GM18526 (cell line): ENCODE measurements around the gene TRHDE.

Experiments used
- POLR2A ChIP-seq: IDR thresholded peaks from 3 replicates; pipeline ENCODE4 v1.6.1; 2011; ENCODE audit not compliant: insufficient read length; ENCODE audit errors: extremely low read depth

Gene TRHDE

DNA sequence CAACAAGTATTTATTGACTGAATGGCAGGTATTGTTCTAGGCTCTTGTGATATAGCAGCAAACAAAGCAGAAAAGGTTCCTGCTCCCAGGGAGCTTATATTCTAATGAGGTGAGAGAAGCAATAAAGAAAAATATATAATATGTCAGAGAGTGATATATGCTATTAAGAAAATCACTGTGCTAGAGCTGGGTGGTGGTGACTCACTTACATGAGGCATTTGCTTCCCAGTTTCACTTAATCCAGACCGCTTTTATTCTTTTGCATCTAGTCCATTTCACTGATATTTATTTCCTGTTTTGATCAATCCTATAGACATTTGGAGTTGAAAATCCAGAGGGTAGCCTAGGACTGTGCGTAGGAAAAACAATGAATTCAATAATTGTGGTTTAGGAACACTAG lies 17.5 kb downstream of the TRHDE start:
- TF ChIP-seq POLR2A, result no peak

DNA sequence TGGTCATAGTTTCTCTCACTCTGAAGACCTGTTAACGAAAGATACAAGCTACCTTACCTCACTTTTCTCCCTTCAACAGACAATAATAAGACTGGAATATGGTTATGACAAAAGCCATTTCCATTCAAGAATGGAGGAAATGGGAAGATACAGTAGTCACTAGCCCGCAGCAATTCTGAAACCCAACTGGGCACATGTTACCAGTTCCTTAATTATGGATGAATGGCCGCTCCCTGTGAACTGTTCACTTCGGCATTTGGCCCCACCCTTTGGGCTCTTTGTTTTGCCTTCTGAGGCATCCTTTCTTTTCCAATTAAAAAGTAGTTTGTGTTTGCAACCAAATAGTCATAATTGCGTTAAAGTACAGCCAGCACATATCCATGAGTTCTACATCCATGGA lies 19.0 kb downstream of the TRHDE start:
- TF ChIP-seq POLR2A, result no peak

DNA sequence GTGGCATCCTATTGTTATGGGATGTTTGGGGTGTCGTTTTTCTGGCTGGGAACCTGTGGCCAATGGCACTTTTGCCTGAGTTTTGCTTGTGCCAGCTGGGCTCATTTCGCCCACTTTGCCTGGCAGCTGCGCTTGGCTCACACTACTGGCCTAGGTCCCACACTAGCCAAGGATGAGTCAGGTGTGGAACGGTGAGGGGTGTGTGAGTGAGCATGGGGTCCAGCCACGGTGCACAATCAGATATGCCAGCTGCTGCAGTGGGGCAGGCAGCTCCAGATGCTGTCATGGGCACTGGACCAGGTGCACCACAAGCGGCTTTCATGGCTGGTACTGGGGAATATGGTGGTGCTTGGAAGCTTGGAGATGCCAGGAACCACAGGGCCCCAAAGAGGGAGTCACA lies 21.5 kb downstream of the TRHDE start:
- TF ChIP-seq POLR2A, result no peak

DNA sequence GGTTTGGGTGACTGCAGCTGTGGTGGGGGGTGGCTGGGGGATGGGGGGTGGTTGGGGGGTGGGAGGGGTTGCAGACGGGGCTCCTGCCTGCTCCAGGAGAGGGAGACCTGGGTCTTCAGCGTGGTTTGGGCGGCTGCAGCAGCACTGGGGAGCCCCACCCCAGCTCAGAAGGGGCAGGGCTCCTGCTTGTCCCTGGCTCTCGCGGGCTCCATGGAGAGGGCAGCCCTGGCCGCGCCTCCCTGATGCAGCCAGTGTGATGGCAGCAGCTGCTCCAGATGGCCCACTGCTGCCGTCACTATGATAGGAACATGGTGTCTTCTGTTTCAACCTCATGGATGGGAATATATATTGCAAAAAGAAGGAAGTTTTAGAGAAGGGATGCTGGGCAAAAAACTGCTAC lies 22.9 kb downstream of the TRHDE start:
- TF ChIP-seq POLR2A, result no peak

DNA sequence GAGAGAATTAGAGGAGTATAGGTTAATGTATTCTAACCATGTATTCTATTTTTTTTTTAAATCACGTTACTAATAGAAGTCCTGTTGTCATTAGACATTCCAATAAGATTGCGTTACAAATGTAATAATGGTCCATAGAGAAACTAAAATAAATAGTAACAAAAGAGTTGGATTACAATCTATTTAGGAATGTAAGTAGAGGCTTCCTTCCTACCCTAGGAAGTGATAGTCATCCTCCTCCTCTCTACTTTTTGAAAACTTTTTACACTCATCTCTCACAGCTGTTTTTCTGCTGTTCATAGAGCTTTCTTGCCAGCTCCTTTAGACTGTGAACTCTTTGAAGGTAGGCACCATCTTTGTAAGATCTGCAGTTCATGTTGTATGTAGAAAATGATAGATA lies 23.6 kb downstream of the TRHDE start:
- TF ChIP-seq POLR2A, result no peak

DNA sequence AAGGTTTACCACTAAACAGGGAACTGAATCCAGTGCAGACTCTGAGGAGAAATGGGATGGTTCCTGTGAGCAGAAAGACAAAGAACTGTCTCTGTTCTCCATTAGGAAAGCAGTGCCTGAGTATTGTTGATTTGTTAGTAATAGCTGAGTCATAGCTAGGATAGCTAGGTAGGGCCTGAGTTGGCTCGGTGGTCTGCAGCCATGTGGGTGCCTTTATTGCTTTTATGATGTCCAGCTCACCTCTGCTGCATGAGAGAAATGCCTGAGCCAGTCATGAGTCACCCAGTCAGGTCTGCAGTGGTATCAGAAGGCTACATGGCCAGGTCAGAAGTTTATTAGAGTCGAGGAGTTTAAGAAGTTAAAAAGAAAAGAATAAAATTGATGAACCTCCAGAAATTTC lies 24.2 kb downstream of the TRHDE start:
- no peak for TF ChIP-seq POLR2A

DNA sequence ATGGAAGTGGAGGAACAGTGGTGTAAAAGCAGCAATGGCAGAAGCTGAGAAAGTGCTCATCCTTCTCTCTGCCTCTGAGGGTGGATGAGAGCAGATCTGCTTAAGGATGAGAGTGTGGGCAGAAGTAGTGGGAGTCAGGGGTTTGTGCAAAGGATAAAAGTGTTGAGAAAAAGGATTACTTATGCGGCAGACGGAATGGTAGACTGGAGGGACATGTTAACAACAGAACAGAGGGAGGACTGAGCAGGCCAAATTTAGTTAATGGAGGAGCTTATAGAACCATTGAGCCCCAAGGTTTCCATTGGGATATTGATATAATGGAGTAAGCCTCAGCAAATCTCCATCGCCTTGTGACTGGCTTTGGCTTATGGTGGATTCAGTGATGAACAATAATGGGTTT lies 25.5 kb downstream of the TRHDE start:
- TF ChIP-seq POLR2A, result no peak

DNA sequence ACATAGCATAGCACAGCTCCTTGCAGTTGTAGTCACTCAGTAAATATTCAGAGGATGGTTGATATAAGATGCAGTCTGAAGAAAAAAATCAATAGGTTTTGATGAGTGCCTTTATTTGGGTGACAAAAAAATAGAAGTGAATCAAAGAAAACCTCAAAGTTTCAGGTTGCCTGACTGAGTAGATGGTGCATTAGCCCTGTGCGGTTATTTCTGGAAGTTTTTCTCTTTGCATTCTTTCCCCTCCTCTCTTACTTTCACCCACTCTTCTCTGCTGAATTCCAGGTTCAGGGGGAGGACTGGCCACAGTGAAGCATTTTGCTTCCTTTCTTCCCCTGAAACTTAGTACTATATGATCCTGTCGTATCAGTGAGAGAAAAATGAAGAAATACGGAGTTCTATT lies 28.6 kb downstream of the TRHDE start:
- TF ChIP-seq POLR2A, result no peak

DNA sequence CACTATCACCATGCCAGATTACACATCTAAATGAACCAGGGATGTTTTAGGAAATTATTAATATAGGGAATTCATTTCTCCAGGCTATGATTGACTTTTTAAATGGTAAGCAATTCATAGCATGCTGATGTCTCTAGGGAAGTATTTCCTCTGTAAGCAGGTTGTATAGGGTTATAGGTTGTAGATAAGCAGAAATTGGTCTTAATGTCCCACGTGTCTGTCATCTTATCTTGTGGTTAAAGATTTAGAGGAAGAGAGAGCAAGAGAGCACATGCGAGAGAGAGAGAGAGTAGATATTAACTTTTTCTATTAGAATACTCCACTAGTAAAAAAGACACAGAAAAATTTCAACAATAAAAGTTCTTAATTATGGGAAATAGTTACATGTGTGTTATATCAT lies 32.6 kb downstream of the TRHDE start:
- no peak for TF ChIP-seq POLR2A

DNA sequence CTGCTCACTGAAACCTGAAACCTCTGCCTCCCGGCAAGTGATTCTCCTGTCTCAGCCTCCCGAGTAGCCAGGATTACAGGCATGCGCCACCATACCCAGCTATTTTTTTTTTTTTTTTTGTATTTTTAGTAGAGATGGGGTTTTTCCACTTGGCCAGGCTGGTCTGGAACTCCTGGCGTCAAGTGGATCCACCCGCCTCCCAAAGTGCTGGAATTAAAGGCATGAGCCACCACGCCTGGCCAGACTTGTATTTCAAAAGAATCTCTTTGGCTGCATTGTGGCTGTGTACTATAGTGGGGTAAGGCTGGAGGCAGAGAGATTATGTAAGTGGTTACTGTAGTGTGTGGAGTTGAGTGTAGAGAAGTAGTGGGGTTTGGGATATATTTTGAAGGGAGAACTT lies 35.1 kb downstream of the TRHDE start:
- TF ChIP-seq POLR2A, result no peak

DNA sequence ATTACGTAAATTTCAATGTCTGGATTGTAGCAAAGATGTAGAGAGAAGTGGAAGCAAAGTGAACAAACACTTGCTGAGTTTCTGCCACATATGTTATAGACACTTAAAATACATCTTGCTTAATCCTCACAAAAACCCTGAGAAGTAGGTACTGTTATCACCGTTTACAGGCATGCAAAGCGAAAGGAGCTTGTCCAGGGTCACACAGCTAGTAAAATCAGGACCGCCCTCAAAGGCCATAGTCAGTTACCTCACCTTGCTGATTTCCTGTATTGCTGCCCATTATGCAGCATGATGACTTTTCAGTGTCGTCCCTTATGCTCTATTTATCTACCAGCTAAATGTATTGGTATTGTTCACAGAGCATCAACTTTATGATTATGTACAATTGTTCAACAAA lies 39.8 kb downstream of the TRHDE start:
- no peak for TF ChIP-seq POLR2A

DNA sequence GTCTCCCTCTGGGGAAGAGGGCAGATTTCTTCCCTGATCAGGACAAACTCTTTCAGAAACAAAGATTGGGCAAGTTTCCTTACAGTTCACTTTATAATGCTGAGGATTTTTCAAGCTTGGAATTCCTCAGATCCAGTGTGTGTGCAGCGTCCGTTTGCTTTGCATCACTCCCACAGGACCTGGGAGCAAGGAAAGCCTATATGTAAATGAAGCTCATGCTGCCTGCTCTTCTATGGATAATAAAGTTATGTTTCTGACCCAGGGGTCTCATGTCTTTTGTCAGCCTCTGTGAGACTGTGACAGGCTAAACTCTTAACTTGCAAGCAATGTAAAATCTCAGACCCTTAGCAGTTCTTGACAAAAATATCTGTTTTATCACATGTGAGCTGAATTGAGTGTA lies 41.6 kb downstream of the TRHDE start:
- TF ChIP-seq POLR2A, result no peak

DNA sequence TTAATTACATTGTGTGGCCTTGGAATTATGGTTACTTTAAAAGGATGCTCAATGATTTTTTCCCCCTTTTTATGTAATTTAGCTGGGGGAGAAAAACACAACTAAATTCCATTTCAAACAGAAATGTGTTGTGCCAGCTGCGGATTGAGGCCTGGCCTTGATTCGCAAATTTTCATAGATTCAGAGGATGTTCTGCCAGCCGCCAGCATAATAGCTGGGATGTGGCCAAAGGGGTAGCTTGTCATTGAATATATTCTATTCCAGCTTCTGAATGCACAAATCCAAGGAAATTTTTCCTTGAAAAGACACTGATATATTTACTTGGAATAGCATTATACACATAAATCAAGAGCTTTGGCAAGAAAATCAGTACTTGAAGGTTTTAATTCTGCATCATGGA lies 43.7 kb downstream of the TRHDE start:
- no peak for TF ChIP-seq POLR2A

DNA sequence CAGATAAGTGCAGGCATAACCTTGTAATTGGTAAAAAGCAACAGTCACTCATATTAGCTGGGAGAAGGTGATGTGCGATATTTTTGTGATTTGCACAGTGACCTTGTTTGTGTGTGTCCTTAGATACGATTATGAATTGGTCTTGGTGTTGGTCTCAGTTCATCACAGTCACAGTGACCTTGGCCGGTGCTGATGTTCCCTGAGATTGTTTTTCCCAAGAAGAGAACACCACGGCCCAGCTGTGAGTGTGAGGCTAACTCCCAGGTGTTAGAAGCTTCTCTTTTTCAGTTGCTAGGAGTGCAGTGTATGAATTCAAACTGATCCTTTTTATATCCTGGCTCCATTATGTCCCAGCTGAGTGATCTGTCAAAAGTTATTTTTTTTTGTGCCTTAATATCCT lies 46.2 kb downstream of the TRHDE start:
- TF ChIP-seq POLR2A, result no peak

DNA sequence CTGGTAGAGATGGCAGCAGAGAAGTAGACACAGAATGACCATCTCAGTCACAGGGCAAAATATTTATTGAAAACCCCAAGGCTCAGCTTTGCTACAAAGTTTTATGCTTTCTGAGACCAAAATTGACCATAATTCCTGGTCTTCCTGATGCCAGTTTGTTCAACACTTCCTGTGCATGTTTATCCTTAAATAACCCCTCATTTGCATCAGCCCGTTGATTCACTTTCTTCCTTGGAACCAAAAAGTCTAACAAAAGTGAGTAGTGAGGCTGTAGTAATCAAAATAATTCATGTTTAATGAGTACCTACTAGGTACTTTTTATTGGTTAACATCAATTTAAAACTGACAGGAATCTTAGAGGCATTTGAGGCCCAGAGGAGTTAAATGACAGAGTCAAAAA lies 51.7 kb downstream of the TRHDE start:
- no peak for TF ChIP-seq POLR2A

DNA sequence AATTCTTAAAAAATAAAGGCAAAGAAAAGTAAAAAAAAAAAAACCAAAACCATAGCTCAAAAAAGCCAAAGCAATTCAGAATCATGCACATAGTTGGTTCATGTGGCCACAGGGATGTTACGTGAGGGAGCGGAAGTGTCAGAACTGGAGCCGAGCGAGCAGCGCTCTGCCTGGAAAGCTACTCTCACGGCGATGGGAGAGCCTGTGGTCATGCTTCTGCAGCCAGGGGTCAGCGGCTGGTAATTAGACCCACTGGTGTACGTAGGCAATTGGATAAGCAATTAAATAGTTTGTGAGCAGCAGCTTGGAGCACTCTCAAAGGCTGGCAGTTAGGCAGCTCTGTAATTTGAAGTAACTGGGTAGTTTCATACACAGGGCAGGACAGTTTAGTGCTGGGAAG lies 58.1 kb downstream of the TRHDE start:
- no peak for TF ChIP-seq POLR2A

DNA sequence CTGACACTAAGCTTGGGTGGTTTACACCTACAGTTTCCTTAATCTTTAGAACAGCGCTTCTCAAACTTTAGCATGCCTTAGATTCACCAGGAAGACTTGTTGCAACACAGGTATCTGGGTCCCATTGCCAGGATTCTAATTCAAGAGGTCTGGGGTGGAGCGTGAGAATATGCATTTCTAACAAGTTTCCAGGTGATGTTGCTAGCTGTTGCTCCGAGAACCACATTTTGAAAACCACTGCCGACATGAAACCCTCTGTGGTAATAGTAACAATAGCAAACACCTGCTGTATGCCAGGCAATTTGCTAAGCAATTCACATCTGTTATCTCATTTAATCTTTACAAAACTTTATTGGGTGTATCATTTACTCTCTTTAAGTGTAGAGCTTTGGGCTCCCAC lies 58.6 kb downstream of the TRHDE start:
- TF ChIP-seq POLR2A, result no peak

DNA sequence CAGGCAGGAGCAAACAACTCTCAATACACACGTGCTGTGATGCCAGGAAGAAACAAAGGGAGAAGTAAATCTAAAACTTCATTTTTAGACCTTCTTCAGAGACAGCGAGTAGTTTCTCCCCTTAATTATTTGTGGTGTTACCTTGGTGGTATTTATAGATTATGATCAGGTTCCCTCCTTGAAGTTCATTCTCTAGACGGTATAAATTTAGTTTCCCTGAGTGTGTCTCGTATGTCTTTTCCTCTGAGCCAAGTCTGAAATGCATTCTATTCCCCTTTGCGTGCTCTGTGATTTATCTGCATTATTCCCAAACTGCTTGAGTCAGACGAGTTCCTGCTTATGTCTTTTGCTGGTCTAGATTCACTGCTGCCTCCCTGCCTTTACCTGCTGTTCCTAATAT lies 65.2 kb downstream of the TRHDE start:
- TF ChIP-seq POLR2A, result no peak
